ENCODE results near the gene OR52E8. TPM values are rescaled to one million over a fixed set of nuclear protein-coding genes. Genes with fewer than 3 reads are reported as not detected.
A peak's percentile ranks its signal among the peaks of the same experiment; 100 is the strongest.

Gene OR52E8
- total RNA-seq, 1 donor from 2014 or later, result not detected

DNA sequence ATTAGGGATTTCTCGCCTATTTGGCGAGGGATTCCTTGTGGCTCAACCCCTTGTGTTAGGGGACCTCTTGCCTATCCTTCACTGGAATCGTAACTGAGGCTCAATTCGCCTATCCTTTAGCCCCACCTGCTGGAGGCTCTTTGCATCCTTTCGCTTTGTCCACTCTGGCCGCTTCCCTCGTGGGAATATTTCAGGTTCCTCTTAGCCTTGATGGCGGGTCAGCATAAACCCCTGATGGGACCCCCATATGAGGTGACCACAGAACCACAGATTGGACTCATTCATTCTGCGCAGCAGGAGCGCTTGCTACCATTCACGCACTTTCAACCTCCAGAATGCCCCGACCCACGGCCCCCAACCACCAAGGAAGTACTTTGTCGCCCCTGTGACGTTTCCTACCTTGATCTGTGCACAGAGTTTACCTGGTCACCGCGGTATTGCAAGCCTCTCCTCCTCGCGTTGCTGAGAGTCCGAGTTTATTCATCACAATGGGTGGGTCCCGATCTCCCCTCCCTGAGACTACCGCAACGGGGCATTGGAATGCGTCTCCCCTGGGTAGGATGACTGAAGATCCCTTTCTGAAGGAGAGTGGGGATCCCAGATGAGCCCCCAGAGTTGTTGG is 48.9 kb downstream of the OR52E8 start, which contains the start of gene OR52N2:
Gene OR52N2 (plus strand): TSS at position 425 of the 622 bp plus-strand sequence. CDS start 11,412 bp downstream, outside the sequence.
- peak; percentile 44 to 70 for DNase-seq (ENCODE audit: low read depth in 2 of 2)

DNA sequence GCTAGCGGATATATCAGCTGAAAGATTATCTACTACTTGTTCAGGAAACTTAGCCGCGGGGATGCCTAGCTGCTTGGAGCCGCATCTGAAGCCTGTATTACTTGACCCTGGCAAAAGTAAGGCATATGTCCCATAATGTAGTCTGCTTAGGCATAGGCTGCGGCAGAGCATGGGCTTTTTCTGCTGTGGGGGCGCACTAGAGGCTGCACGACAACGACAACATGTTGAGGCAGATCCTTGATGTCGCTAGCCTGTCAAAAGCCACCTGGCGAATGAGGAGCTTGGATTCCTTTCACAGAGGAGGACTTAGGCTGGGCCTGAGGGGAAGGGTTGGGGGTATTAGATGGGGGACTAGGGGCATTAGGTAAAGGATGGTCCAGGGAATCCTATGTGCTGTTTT is 49.9 kb downstream of the OR52E8 start:
- no peak for DNase-seq (ENCODE audit: low read depth in 2 of 2)

Other genes starting within 250 kb of the OR52E8 start
- 8.0 and 8.1 TPM in 2 replicates for gene TRIM34, start 232.7 kb downstream of the OR52E8 start, total RNA-seq
- 44.7 and 59.7 TPM in 2 replicates for gene TRIM5, start 172.6 kb downstream of the OR52E8 start, total RNA-seq
- 60.6 and 85.6 TPM in 2 replicates for gene TRIM22, start 167.9 kb downstream of the OR52E8 start, total RNA-seq
- not detected in 2 replicates for gene OR56B1, start 121.2 kb downstream of the OR52E8 start, total RNA-seq
- gene OR52N4, start 103.4 kb downstream of the OR52E8 start, total RNA-seq, result not detected in 2 replicates
- gene OR52N5, start 74.3 kb downstream of the OR52E8 start, total RNA-seq, result not detected in 2 replicates
- not detected in 2 replicates for gene OR52N1, start 66.4 kb downstream of the OR52E8 start, total RNA-seq
- gene OR52N2, start 48.8 kb downstream of the OR52E8 start, total RNA-seq, result not detected in 2 replicates
- gene OR52E6, start 15.8 kb downstream of the OR52E8 start, total RNA-seq, result not detected in 2 replicates
- not detected in 2 replicates for gene OR52E4, start 22.9 kb upstream of the OR52E8 start, total RNA-seq
- gene OR52E5, start 35.5 kb upstream of the OR52E8 start, total RNA-seq, result not detected in 2 replicates
- not detected in 2 replicates for gene OR56A3, start 84.6 kb upstream of the OR52E8 start, total RNA-seq
- not detected in 2 replicates for gene OR56A5, start 110.8 kb upstream of the OR52E8 start, total RNA-seq
- not detected in 2 replicates for gene OR52L1, start 129.3 kb upstream of the OR52E8 start, total RNA-seq
- gene OR56A4, start 149.3 kb upstream of the OR52E8 start, total RNA-seq, result not detected in 2 replicates
- not detected in 2 replicates for gene OR56A1, start 173.1 kb upstream of the OR52E8 start, total RNA-seq
- not detected in 2 replicates for gene OR56B4, start 250.0 kb upstream of the OR52E8 start, total RNA-seq